Breast epithelium (tissue), 3 donors: Measurements from ENCODE around the gene XIRP2.

Source experiments
- POLR2A ChIP-seq: fragments of 450-650 bp; IDR thresholded peaks from one replicate; pipeline ENCODE4 v1.6.1; 2016; ENCODE audit warnings: antibody characterized with exemption, mild to moderate bottlenecking, moderate library complexity
- TF ChIP-seq, protein P1 (sequence below), 3 donors: fragments of 450-650 bp; IDR thresholded peaks; one replicate each; pipeline ENCODE4 v1.5.1; 2016 to 2017; ENCODE audit warnings: antibody characterized with exemption in 3 of 3, mild to moderate bottlenecking in 3 of 3, moderate library complexity in 3 of 3

DNA sequence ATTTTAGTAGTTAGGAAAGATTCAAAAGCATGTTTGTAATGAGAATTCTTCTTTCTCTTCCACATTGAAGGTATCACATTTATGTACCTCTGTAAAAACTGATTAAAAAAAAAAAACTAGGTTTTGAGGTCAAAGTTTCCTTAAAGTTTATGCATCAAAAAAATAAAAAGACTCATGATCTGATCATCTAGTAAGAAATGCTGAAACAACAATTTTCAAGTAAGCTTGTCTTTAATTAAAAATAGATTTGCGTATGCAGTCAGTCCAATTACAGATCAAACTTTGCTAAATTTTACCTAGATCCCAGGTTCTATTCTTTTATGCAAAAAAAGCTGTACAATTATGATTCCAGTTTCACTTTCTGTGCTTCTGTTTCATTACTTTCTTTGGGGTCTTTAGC, 409.0 kb downstream of the XIRP2 start:
- TF ChIP-seq POLR2A = no peak
- TF ChIP-seq, protein P1, sequence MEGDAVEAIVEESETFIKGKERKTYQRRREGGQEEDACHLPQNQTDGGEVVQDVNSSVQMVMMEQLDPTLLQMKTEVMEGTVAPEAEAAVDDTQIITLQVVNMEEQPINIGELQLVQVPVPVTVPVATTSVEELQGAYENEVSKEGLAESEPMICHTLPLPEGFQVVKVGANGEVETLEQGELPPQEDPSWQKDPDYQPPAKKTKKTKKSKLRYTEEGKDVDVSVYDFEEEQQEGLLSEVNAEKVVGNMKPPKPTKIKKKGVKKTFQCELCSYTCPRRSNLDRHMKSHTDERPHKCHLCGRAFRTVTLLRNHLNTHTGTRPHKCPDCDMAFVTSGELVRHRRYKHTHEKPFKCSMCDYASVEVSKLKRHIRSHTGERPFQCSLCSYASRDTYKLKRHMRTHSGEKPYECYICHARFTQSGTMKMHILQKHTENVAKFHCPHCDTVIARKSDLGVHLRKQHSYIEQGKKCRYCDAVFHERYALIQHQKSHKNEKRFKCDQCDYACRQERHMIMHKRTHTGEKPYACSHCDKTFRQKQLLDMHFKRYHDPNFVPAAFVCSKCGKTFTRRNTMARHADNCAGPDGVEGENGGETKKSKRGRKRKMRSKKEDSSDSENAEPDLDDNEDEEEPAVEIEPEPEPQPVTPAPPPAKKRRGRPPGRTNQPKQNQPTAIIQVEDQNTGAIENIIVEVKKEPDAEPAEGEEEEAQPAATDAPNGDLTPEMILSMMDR (IDR thresholded peaks at IDR 0.05) = no peak
